Endothelial cell (in vitro differentiated cells): ENCODE measurements around the gene PTPRT. TPM values are rescaled to one million over a fixed set of nuclear protein-coding genes. Genes with fewer than 3 reads are reported as not detected.

ENCODE experiments used
- DNase-seq: peaks from one replicate; pipeline ENCODE4 v3.0.0; 2021; ENCODE audit warnings: low spot score
- H3K27ac Mint-ChIP-seq: one replicate; pipeline ENCODE4 v1.8.0; 2021; ENCODE audit warnings: mixed read lengths, inconsistent platforms; ENCODE audit not compliant: unreplicated experiment
- H3K27me3 Mint-ChIP-seq: one replicate; pipeline ENCODE4 v1.8.0; 2021; ENCODE audit warnings: mild to moderate bottlenecking, moderate library complexity, mixed read lengths, inconsistent platforms; ENCODE audit not compliant: unreplicated experiment
- H3K36me3 Mint-ChIP-seq: one replicate; pipeline ENCODE4 v1.8.0; 2021; ENCODE audit warnings: mild to moderate bottlenecking, low read depth, mixed read lengths, inconsistent platforms; ENCODE audit not compliant: unreplicated experiment
- H3K4me1 Mint-ChIP-seq: one replicate; pipeline ENCODE4 v1.8.0; 2021; ENCODE audit warnings: mild to moderate bottlenecking, mixed read lengths, inconsistent platforms; ENCODE audit not compliant: unreplicated experiment
- H3K4me3 Mint-ChIP-seq: one replicate; pipeline ENCODE4 v1.8.0; 2021; ENCODE audit warnings: mild to moderate bottlenecking, mixed read lengths, inconsistent platforms; ENCODE audit not compliant: unreplicated experiment
- H3K9me3 Mint-ChIP-seq: one replicate; pipeline ENCODE4 v1.8.0; 2021; ENCODE audit warnings: mixed read lengths, inconsistent platforms; ENCODE audit not compliant: unreplicated experiment
- total RNA-seq: library from RNA; stranded (reverse); fragmentation: NEBNext Ultra II Directional; extraction: Animal tissue kit (Norgen Biotek cat#: 25700); gene quantifications from one replicate; pipeline ENCODE4 v1.2.1, GENCODE V29; 2021; ENCODE audit not compliant: unreplicated experiment
- TF ChIP-seq, protein P1 (sequence below): fragments of 200-600 bp; sonication (generic); IDR thresholded peaks from one replicate; pipeline ENCODE4 v1.5.0; 2021; ENCODE audit warnings: antibody characterized with exemption; ENCODE audit not compliant: unreplicated experiment

The PTPRT gene
- total RNA-seq, 1 donor from 2014 or later: 0.10 TPM

DNA sequence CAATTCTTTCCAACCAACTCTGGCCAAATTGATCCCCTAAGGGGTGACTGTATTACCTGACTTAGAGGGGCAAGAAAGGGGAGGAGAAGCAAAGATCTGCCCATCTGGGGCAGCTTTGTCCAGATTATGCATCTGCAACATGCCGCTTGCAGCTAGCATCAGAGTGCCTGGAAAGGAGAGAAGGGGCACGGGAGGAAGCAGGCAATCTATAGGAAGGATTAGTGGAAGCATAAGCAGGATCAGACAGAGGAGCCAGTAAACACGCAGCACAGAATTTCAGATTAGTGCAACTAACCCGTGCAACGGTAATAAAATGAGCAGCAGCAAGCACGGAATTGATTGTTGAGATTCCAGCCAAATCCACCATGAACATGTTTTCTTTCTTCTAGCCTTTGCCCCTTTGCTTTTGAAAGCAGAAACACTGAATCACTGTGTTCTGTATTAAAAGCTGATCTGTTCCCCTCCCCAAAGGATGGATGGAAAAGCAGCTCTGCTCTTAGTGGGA, 927.9 kb downstream of the PTPRT start:
- Mint-ChIP-seq H3K4me3 (no peak overlapping the region), H3K27me3 (peaks cover 7% of the 10 kb centered on the region), H3K27ac (no peak overlapping the region), H3K4me1 (no peaks in the 10 kb centered on the region), H3K36me3 (peaks cover 24% of the 10 kb centered on the region), H3K9me3 (peaks cover 44% of the 10 kb centered on the region)
- TF ChIP-seq, protein P1, sequence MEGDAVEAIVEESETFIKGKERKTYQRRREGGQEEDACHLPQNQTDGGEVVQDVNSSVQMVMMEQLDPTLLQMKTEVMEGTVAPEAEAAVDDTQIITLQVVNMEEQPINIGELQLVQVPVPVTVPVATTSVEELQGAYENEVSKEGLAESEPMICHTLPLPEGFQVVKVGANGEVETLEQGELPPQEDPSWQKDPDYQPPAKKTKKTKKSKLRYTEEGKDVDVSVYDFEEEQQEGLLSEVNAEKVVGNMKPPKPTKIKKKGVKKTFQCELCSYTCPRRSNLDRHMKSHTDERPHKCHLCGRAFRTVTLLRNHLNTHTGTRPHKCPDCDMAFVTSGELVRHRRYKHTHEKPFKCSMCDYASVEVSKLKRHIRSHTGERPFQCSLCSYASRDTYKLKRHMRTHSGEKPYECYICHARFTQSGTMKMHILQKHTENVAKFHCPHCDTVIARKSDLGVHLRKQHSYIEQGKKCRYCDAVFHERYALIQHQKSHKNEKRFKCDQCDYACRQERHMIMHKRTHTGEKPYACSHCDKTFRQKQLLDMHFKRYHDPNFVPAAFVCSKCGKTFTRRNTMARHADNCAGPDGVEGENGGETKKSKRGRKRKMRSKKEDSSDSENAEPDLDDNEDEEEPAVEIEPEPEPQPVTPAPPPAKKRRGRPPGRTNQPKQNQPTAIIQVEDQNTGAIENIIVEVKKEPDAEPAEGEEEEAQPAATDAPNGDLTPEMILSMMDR: no peak
- no peak for DNase-seq

DNA sequence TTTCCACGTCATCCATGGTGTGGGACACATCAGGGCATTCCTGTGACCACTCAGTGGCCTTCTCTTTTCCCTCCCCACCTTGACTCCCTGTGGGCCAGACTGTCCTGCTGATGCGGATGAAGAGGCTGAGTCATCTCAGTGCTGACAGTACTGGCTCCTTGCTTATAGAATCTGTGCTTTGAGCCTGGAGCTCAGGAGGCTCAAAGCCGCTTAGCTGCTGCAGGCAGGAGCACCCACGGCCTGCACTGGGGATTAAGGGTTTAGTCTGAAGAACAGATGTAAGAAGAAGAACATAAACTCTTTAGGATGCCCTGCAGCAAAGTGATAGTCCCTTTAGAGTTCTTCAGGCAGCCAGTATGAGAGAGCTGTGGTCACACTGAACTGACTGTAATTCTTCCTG, 929.5 kb downstream of the PTPRT start:
- H3K4me1 Mint-ChIP-seq: no peaks in the 10 kb centered on the region
- H3K9me3 Mint-ChIP-seq: peaks cover 44% of the 10 kb centered on the region
- H3K27me3 Mint-ChIP-seq: peaks cover 5% of the 10 kb centered on the region
- H3K27ac Mint-ChIP-seq: no peak overlapping the region
- TF ChIP-seq, protein P1: no peak
- no peak for DNase-seq
- H3K4me3 Mint-ChIP-seq: no peak overlapping the region
- H3K36me3 Mint-ChIP-seq: peaks cover 24% of the 10 kb centered on the region

DNA sequence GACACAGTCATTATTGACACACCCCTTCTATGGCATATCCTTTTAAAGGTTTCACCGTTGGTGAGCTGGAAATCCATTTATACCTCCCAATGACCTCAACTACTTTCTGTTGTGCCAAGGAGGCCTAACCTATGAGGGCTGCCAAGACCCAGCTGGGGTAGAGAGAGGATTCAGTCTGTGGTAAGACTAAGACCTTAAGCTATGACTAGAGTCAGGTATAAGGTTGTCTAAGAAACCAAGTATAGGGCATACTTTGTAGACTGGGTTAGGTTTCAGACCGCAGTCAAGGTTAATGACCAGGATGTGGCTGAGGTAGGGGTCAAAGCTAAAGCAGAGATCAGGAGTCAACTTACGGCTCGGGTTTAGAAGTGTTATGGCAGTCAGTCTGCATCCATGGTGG, 930.3 kb downstream of the PTPRT start:
- DNase-seq: no peak

GRCh38 chr20:42258564-42259302, 931.0 kb downstream of the PTPRT start:
- TF ChIP-seq, protein P1: no peak
- peaks cover 5% of the 10 kb centered on the region for H3K27me3 Mint-ChIP-seq
- no peaks in the 10 kb centered on the region for H3K4me1 Mint-ChIP-seq
- peaks cover 18% of the 10 kb centered on the region for H3K36me3 Mint-ChIP-seq
- H3K9me3 Mint-ChIP-seq: peaks cover 45% of the 10 kb centered on the region
- H3K27ac Mint-ChIP-seq: no peak overlapping the region
- no peak overlapping the region for H3K4me3 Mint-ChIP-seq
- no peak for DNase-seq

More for the DNA sequence above, 930.3 kb downstream of the PTPRT start:
- peaks cover 5% of the 10 kb centered on the region for H3K27me3 Mint-ChIP-seq
- H3K9me3 Mint-ChIP-seq: peaks cover 43% of the 10 kb centered on the region
- H3K4me3 Mint-ChIP-seq: no peak overlapping the region
- no peak overlapping the region for H3K27ac Mint-ChIP-seq
- peaks cover 21% of the 10 kb centered on the region for H3K36me3 Mint-ChIP-seq
- TF ChIP-seq, protein P1: no peak
- H3K4me1 Mint-ChIP-seq: no peaks in the 10 kb centered on the region

- Mint-ChIP-seq H3K36me3 (peaks cover 7% of the 10 kb centered on the region), H3K27me3 (peaks cover 1% of the 10 kb centered on the region), H3K27ac (no peak overlapping the region), H3K4me1 (no peaks in the 10 kb centered on the region), H3K4me3 (no peak overlapping the region), H3K9me3 (peaks cover 41% of the 10 kb centered on the region)
- no peak for DNase-seq
- TF ChIP-seq, protein P1: no peak
Measured at GRCh38 chr20:42255821-42256220, 933.9 kb downstream of the PTPRT start.
